Femur (tissue), 1 donor: Measurements from ENCODE around the gene GPRC5B.

ENCODE experiments used
- DNase-seq: peaks from one replicate; pipeline ENCODE4 v3.0.0-alpha.2; 2017

GPRC5B gene

GRCh38 chr16:19809121-19809635 is 75.5 kb downstream of the GPRC5B start:
- DNase-seq, result no peak

GRCh38 chr16:19808061-19808641 is 76.5 kb downstream of the GPRC5B start:
- no peak for DNase-seq
